Midbrain (tissue), 1 donor: ENCODE measurements around the gene SLC4A3.
A peak's percentile ranks its signal among the peaks of the same experiment; 100 is the strongest.

ENCODE experiments used
- DNase-seq: peaks from one replicate; lab custom pipeline; 2025; lab: John Stamatoyannopoulos, UW

The SLC4A3 gene, protein sequence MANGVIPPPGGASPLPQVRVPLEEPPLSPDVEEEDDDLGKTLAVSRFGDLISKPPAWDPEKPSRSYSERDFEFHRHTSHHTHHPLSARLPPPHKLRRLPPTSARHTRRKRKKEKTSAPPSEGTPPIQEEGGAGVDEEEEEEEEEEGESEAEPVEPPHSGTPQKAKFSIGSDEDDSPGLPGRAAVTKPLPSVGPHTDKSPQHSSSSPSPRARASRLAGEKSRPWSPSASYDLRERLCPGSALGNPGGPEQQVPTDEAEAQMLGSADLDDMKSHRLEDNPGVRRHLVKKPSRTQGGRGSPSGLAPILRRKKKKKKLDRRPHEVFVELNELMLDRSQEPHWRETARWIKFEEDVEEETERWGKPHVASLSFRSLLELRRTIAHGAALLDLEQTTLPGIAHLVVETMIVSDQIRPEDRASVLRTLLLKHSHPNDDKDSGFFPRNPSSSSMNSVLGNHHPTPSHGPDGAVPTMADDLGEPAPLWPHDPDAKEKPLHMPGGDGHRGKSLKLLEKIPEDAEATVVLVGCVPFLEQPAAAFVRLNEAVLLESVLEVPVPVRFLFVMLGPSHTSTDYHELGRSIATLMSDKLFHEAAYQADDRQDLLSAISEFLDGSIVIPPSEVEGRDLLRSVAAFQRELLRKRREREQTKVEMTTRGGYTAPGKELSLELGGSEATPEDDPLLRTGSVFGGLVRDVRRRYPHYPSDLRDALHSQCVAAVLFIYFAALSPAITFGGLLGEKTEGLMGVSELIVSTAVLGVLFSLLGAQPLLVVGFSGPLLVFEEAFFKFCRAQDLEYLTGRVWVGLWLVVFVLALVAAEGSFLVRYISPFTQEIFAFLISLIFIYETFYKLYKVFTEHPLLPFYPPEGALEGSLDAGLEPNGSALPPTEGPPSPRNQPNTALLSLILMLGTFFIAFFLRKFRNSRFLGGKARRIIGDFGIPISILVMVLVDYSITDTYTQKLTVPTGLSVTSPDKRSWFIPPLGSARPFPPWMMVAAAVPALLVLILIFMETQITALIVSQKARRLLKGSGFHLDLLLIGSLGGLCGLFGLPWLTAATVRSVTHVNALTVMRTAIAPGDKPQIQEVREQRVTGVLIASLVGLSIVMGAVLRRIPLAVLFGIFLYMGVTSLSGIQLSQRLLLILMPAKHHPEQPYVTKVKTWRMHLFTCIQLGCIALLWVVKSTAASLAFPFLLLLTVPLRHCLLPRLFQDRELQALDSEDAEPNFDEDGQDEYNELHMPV

GRCh38 chr2:219627103-219628100 is at the start of gene SLC4A3:
Gene SLC4A3 (plus strand): TSS chr2:219627630. CDS start chr2:219627993, 363 bp downstream.
- DNase-seq: no peak

GRCh38 chr2:219578811-219579613 is 48.4 kb upstream of the SLC4A3 start:
- no peak for DNase-seq

DNA sequence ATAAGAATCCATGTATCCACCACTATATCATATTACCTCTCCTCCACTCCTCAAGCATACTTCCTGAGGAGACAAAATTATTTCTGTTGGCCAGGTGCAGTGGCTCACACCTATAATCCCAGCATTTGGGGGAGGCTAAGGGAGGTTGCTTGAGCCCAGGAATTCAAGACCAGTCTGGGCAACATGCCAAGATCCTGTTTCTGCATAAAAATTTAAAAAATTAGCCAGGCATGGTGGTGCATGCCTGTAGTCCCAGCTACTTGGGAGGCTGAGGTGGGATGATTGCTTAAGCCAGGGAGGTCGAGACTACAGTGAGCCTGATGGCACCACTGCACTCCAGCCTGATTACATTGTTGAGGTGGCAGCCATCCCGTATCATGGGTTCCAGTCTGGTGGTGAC is 46.1 kb upstream of the SLC4A3 start:
- DNase-seq: no peak

DNA sequence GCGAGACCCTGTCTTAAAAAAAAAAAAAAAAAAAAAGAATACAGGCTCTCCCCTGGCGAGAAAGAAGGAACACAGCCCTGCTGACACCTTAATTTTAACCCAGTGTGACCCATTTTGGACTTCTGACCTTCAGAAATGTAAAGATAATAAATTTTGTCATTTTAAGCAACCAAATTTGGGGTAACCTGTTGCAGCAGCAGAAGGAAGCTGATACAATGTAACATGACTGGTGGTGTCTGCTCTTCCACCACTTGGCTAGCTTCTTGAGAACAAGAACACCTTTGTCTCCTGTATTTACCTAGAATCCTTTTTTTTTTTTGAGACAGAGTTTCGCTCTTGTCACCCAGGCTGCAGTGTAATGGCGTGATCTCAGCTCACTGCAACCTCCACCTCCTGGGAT is 36.3 kb upstream of the SLC4A3 start:
- DNase-seq: no peak

GRCh38 chr2:219592736-219593135 is 34.7 kb upstream of the SLC4A3 start:
- no peak for DNase-seq

DNA sequence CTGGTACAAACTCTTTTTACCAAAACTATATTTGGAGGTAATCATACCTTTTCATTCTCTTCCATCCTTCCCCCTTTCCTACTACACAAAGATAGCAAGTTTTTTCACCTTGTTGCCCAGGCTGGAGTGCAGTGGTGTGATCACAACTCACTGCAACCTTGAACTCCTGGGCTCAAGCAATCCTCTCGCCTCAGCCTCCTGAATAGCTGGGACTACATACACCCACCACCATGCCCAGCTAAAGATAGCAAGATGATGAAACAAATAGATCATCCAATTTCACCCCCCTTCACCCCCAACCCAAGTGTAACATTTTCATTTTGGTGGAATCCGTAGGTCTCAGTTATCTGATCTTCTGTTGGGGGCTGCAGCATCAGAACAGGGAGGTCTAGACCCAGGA is 34.3 kb upstream of the SLC4A3 start:
- no peak for DNase-seq

DNA sequence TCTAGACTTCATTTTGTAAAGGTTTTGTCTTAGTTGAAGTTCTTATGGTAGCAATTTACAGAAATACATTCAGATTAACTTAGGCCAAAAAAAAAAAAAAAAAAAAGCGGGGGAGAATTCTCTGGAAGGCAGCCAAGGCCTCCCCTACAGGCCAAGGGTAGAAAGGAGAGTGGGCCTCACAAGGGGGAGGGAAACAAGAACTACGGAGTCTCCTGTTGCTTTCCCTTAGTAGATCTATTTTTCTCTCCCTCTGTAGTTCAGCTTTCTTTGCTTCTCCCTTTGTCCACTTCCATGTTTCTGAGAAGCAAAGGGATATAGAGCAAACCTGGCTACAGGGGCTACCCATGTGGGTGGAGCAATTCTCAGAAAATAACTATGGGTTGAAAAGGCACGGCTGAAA is 32.2 kb upstream of the SLC4A3 start:
- DNase-seq: no peak

DNA sequence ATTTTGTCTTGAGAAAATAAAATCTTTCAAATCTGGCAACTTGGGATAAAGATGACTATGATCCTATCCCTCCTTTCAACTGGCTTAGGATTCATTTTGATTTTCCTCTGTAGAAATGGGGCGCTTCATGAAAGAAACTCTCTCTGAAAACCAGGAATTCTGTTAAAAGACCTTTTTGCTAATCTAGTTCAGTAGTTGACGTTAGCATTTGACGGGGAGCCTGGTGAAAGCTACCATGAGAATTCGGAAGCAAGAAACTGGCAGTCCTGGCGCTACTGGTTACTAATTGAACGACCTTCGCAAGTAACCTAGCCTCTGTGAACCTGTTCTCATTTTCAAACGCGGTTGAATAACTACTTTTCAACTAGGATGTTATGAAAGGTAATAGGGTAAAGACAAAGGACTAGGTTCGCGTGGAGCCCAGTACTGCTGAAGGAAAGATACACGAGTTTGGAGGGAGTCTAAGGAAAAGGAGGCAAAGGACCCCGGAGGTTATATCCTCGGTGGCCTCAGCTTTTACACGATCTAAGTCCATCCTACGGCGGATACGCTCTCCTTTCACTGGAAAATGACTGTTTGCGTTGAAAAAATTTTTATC is 30.4 kb upstream of the SLC4A3 start:
- DNase-seq: no peak

DNA sequence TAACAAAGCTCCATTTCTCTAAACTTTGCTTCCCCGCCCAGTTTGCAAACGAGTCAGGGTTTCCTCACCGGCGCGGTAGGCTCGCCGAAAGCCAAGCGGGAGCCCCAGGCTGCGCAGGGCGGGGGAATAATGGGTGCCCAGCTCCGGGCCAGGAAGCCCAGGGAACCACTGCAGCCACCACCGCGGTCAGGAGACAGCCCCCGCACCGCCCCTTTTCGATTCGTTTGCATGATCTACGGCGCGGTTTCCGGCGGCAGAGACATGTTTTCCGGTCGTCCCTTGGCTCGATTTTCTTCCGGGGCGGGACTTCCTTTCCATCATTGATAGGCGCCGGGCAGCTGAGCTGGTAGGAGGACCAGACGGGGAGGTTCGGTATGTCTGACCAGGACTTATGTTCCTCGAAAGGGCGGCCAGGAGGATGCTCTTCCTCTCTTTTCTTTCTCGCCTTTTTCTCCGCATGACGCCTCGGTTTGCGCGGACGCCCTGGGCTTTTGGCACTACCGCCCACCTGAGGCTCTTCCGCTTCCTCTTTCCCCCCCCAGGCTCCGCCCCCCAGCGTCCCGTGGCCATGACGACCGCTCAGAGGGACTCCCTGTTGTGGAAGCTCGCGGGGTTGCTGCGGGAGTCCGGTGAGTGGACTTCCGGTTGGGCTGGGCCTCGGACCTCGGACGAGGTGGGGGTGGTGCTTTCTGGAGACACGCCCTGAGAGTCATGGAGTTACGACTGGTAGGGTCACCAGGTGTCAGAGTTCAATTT is 29.7 kb upstream of the SLC4A3 start, which contains the start of gene STK11IP:
Gene STK11IP, plus strand, starts transcription at position 306 of the 756 bp plus-strand sequence. Its CDS starts 263 bp downstream, at position 569.
- peak; percentile 97 for DNase-seq

DNA sequence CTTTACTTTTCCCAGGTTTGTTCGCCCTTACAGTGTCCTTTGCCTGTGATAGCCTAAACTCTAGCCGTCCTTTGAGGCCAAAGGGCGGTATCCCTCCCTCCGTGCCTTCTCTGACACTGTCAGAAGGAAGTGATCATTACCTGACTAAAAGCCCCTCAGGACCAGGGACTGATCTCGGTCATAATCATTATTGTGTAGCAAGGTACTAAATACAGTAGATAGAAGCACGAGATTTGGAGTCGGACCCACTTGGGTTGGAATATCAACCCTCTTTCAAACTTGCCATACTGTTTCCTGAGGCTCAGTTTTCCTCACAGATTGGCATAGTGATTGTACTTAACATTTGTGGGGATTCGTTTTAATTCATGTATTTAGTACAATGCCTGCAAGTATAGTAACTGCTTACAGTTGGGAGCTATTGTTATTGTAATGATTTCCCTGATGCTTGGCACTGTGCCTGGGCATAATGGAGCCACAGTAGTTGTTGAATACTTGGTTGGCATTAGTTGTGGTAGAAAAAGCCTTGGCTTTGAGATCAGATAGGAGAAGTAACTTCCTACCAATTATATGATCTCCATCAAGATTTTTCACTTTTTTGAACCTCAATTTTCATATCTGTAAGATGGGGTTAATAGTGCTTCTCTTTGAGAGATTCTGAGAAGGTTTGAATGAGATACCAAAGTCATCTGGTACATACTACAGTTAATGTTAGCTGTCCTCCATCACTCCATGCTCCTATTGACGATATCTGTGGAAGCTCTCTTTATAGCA is 28.9 kb upstream of the SLC4A3 start:
- DNase-seq: no peak

GRCh38 chr2:219603771-219604170 is 23.7 kb upstream of the SLC4A3 start:
- DNase-seq: no peak

- DNase-seq: no peak
Observed at GRCh38 chr2:219605607-219605954, 21.8 kb upstream of the SLC4A3 start.

- no peak for DNase-seq
Observed at GRCh38 chr2:219607931-219608330, 19.5 kb upstream of the SLC4A3 start.

GRCh38 chr2:219608399-219608964 is 18.9 kb upstream of the SLC4A3 start:
- no peak for DNase-seq

DNA sequence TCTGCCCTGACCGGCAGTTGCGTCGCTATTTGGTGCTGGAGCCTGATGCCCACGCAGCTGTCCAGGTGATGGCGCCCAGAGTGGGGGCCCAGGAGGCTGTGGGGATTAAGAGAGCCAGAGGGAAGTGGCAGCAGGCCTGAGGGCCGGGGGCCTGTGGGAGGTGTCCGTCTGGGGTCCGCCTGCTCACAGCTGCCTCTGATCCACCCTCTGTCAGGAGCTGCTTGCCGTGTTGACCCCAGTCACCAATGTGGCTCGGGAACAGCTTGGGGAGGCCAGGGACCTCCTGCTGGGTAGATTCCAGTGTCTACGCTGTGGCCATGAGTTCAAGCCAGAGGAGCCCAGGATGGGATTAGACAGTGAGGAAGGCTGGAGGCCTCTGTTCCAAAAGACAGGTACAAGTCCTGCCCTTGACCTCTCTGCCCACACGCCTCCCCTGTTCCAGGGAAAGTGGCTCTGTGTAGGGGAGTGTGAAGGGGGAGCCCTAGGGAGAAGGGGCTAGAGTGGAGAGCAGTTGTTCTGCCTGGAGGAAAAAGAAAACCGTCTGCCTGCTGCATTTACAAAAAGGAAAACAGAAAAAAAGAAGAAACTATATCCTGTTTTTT is 18.2 kb upstream of the SLC4A3 start:
- DNase-seq: no peak

GRCh38 chr2:219611306-219611705 is 16.1 kb upstream of the SLC4A3 start:
- no peak for DNase-seq

DNA sequence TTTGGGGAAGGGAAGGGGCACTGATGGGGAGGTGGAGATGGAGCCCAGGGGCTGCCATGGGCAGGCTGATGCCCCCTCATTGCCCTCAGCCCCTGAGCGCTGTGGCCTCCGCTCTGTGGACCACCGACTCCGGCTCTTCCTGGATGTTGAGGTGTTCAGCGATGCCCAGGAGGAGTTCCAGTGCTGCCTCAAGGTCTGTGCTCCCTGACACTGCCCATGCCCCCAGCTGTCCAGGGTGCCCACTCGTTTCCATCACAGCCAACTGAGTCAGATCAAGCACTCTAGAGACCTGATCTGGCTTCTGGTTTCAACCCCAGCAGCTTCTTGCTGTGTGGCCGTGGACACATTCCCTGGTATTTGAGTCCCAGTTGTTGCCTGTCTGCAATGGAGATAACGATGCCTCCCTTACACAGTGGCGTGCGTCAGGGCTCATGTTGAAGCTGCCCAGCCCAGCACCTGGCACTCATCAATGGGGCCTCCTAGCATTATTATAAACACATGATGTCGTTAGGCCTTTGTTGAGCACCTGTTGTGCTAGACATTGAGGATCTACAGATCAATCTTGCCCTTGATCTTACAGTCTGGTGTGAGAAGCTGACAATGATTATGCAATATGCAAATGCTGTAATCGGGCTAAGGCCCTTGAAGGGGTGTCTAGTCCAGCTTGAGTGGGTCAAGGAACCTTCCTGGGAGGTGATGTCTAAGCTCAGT is 15.4 kb upstream of the SLC4A3 start:
- DNase-seq: no peak
